ENCODE measurements around the gene TRPM3.
"Not testable (repeated sequence)": the region's sequence is repeated elsewhere in the genome, so short reads cannot be mapped to it uniquely, and the experiment has no call there.

Gene TRPM3

DNA sequence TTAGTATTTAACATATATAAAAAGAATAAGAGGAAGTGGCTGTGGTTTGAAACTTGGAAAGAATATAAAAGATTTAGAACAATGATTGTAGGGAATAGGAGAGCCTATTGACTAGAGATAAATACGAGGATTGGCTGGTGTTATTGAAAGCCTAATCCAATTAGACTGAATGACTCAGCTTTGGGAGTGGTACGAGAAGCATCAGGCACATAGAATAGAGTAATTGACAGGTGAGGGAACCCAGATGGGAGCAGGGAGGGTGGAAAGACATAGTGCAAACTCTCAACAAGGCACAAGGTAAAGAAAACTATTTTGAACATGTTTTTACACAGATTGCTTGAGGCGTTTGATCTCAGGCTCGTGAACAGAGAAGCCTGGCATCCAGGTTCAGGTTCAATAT is 368.1 kb downstream of the TRPM3 start:
- DNase-seq (ENCODE audit: low spot score): no peak

DNA sequence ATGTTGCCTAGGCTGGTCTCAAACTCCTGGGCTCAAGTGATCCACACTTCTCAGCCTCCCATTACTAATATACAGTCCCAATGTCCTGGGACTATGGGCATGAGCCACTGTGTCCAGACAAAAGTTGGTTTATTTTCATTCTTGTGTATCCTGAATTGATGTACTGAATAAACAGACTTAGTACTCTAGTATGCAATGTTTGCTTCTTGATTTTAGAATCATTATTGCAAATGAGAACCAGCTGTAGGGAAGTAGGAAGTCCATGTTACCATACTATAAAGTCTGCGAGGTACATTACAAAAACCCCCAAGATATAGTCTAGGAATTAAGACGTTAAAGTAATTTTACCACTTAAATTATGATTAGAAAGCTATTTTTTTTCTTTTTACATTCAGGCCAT is 372.4 kb downstream of the TRPM3 start:
- no peak for DNase-seq (ENCODE audit: low spot score)

DNA sequence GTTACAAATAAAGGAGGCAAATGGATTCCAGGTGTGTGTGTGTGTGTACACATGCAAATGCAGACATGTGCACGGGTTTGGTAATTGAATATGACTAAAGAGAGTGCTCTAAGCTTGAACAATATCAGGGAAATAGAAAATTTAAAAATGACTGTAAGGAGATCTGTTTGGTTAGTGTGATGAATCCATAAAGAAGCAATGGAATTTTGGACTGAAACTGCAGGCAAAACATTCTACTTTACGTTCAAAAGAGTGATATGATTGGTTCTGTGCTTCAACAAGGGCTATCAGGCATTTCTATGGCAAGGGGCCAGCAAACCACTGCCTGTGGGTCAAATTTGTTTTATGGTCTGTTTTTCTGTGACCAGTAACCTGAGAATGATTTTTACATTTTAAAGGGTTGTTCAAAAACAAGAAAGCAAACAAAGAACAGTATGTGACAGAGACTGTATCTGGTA is 374.1 kb downstream of the TRPM3 start:
- DNase-seq (ENCODE audit: low spot score): no peak

DNA sequence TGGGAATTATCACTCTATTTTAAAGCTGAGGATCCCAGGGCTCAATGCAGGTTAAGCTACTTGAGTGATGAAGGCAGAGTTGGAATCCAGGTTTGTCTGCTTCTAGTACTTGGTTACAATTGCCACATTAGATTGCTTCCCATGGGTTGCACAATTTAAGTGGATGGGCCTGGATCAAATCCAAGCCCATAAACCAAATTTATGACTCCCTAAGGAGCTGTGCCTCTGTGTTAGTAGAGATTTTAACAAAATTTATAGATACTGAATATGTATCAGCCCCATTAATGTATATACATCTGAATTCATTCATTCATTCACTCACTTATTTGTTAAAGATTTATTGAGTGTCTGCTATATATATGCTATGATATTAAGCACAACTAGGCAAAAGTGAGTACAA is 374.7 kb downstream of the TRPM3 start:
- DNase-seq (ENCODE audit: low spot score): no peak

- no peak for DNase-seq (ENCODE audit: low spot score)
Measured at GRCh38 chr9:70746316-70746715, 375.1 kb downstream of the TRPM3 start.

GRCh38 chr9:70724794-70725193 is 396.6 kb downstream of the TRPM3 start:
- DNase-seq (ENCODE audit: low spot score): not testable (repeated sequence)

DNA sequence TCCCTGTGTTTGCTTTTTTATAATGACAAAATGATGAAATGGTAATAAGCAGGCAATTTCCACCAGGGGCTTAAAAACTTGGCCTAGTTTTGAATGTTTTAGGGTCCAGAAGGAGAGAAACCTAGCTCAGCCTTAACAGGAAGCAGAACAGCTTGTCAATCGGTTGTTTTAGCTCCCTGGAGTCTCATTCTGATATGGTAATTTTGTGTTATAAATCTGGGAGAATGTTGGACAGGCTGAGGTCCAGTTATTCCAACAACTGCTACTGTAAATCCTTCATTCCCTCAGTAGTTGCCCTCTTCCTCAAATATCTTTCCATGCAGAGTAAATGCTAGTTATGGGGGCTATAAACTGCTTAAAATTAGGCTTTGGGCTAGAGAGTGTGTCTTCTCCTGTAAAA is 397.4 kb downstream of the TRPM3 start:
- not testable (repeated sequence) for DNase-seq (ENCODE audit: low spot score)

DNA sequence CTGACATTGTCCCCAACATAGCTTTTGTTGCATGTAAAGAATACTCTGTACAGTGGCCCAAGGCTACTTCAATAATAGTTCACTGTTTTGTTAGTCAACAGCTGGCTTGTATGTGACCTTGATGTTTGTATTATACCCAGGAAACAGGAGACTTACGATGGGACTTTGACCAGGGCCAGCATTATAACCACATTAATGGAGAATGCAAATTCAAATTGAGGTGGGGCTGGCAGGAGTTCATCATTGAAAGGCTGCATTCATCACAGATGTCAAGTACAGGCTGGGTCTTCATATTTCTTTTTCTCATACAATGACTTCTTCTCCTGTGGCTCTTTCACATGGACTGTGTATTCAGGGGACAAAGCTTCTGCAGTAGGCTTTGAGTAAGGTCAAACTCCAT is 414.6 kb downstream of the TRPM3 start:
- not testable (repeated sequence) for DNase-seq (ENCODE audit: low spot score)

- no peak for DNase-seq (ENCODE audit: low spot score)
Measured at GRCh38 chr9:70701163-70701562, 420.3 kb downstream of the TRPM3 start.

DNA sequence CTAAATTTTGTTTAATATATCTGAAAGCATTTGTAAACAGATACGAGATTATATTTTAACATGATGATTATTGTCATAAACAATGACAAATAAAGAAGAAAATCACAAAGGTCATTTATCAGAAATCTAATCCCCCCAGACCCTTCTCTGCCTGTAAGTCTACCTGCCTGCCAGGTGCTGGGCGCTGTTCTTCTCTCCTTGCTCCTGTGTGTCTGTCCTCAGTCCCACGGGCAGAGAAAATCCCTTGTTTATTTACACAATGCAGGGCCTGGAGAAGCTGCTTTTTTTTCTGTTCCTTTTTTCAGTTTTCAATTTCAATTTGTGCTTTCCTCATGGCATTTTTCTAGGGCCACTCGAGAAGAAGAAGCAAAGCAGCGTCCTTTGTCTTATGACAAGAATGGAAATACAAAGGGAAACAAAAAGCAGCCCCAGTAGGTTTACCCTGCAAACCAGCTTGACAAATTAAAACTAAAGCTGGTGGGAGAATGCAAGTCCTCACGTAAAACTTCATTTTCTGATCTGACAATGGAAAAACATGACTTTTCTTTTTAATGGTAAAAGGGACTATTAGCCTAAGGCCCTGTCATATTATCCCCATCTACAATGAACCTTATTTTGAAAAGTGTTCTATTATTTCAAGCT is 424.6 kb downstream of the TRPM3 start:
- DNase-seq (ENCODE audit: low spot score): no peak

- no peak for DNase-seq (ENCODE audit: low spot score)
Measured at GRCh38 chr9:70694758-70695157, 426.7 kb downstream of the TRPM3 start.

GRCh38 chr9:70693186-70693585 is 428.2 kb downstream of the TRPM3 start:
- DNase-seq (ENCODE audit: low spot score): no peak

DNA sequence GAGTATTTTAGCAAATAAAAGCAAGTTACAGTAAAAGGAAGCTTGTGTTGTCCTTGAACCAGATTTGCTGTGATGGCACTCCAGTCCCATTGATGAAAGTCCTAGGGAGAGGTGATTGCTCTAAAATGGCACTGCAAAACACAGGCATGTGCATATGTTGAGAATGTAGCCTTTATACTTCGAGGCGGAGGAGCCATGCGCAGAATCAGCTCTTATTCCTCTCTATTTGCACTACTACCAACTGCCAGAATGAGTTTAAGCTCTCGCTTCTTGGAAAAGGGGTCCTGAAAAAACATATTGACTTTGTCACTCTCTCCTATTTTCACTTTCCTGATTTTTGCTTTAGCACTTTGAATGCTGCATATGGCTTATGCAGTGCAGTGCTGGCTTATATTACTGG is 429.0 kb downstream of the TRPM3 start:
- DNase-seq (ENCODE audit: low spot score): no peak

DNA sequence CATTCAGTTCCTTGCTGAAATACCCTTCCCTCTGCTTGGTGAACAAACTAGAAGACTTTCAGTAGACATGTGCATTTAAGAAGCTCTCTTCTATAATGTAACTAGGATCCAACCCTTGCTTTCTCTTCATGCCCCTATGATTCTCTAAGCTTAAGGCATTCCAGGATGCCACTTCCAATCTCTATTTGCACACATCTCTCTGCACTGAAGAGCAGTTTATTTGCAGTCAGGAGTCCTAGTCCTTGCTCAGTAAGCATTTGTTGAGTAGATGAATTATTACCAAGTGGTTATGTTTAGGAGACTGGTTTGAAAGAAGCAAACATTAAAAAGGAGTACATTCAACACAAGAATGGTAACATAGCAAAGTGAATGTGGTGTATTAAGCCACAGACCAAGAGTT is 432.7 kb downstream of the TRPM3 start:
- DNase-seq (ENCODE audit: low spot score): no peak

GRCh38 chr9:70683841-70684240 is 437.6 kb downstream of the TRPM3 start:
- no peak for DNase-seq (ENCODE audit: low spot score)

GRCh38 chr9:70682298-70682697 is 439.1 kb downstream of the TRPM3 start:
- no peak for DNase-seq (ENCODE audit: low spot score)

- no peak for DNase-seq (ENCODE audit: low spot score)
Measured at GRCh38 chr9:70679845-70680244, 441.6 kb downstream of the TRPM3 start.

- no peak for DNase-seq (ENCODE audit: low spot score)
Measured at GRCh38 chr9:70678153-70678552, 443.3 kb downstream of the TRPM3 start.

- DNase-seq (ENCODE audit: low spot score): no peak
Measured at GRCh38 chr9:70677055-70677735, 444.2 kb downstream of the TRPM3 start.

GRCh38 chr9:70675868-70676370 is 445.5 kb downstream of the TRPM3 start:
- DNase-seq (ENCODE audit: low spot score): no peak

- DNase-seq (ENCODE audit: low spot score): no peak
Measured at GRCh38 chr9:70673844-70674243, 447.6 kb downstream of the TRPM3 start.

DNA sequence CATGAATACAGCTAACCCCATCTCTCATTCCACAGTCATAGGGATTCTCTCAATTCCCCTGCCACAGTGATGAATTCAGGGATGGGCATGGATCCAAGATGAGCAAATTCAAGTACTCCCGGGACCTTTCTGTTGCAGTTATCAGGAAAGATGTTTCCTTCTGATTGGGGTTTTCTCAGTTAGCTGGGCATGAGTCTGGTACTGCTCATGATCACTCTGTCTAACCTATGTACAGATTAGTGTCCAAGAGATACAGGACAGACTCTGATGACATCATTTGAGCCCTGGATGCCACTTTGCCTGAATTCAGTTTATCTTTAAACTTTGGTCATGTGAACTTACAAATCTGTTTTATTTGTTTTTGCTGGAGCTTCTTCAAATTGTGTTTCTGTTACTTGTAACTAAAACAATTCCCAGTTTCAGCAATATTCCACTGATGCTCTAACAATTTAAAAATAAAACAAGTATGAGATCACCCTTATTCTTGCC is 449.2 kb downstream of the TRPM3 start:
- no peak for DNase-seq (ENCODE audit: low spot score)

GRCh38 chr9:70668751-70669150 is 452.7 kb downstream of the TRPM3 start:
- no peak for DNase-seq (ENCODE audit: low spot score)

GRCh38 chr9:70658765-70659164 is 462.7 kb downstream of the TRPM3 start:
- DNase-seq (ENCODE audit: low spot score): no peak

Data from CD4-positive, alpha-beta T cell treated with Interleukin-15 for 4 hours (primary cell).